Measurements from ENCODE around the gene ITGAX.

DNA sequence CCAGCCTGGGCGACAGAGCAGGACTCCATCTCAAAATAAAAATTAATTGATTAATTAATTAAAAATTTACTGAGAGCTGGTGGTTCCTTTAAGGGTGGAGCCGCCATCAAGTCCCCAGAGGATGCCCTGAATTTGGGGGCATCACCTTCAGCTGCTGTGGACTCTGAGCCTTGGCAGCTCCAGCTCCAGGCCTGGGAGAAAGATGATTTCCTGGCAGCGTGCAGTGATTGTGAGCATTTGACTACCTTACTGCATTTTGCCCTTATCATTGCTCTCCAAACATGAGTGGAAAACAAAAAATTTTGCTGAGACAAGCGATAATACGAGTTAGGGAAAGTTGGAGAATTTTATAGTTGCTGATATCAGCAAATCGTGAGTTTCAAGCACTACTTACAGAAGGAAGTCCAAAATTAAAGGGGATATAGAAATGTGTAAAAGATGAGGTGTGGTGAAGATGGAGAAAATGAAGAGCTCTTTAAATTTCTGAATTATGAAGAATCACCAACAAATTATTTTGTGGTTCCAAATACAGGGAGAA, 35.6 kb downstream of the ITGAX start:
- TF ChIP-seq, protein P1, sequence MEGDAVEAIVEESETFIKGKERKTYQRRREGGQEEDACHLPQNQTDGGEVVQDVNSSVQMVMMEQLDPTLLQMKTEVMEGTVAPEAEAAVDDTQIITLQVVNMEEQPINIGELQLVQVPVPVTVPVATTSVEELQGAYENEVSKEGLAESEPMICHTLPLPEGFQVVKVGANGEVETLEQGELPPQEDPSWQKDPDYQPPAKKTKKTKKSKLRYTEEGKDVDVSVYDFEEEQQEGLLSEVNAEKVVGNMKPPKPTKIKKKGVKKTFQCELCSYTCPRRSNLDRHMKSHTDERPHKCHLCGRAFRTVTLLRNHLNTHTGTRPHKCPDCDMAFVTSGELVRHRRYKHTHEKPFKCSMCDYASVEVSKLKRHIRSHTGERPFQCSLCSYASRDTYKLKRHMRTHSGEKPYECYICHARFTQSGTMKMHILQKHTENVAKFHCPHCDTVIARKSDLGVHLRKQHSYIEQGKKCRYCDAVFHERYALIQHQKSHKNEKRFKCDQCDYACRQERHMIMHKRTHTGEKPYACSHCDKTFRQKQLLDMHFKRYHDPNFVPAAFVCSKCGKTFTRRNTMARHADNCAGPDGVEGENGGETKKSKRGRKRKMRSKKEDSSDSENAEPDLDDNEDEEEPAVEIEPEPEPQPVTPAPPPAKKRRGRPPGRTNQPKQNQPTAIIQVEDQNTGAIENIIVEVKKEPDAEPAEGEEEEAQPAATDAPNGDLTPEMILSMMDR (IDR thresholded peaks at IDR 0.05), result no peak
- TF ChIP-seq POLR2A (IDR thresholded peaks at IDR 0.05), result no peak
